Measurements from ENCODE around the gene SPTLC3.

DNA sequence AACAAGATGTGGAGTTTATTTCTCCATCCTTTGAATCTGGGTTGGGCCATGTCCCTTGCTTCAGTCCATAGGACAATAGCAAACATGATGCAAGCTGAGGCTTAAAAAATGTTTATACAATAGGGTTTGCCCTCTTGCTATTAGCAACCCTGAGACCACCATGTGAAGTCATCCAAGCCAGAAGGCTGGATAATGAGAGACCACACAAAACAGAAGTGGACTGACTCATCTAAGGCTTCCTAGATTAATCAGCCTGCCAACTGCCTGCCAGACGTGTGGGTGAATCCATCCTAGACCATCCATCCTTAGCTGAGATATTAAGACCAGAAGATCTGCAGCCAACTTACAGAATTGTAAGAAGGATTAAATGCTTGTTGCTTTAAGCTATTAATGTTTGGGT, 174.2 kb downstream of the SPTLC3 start:
- TF ChIP-seq, protein P1, sequence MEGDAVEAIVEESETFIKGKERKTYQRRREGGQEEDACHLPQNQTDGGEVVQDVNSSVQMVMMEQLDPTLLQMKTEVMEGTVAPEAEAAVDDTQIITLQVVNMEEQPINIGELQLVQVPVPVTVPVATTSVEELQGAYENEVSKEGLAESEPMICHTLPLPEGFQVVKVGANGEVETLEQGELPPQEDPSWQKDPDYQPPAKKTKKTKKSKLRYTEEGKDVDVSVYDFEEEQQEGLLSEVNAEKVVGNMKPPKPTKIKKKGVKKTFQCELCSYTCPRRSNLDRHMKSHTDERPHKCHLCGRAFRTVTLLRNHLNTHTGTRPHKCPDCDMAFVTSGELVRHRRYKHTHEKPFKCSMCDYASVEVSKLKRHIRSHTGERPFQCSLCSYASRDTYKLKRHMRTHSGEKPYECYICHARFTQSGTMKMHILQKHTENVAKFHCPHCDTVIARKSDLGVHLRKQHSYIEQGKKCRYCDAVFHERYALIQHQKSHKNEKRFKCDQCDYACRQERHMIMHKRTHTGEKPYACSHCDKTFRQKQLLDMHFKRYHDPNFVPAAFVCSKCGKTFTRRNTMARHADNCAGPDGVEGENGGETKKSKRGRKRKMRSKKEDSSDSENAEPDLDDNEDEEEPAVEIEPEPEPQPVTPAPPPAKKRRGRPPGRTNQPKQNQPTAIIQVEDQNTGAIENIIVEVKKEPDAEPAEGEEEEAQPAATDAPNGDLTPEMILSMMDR (IDR thresholded peaks at IDR 0.05): no peak
- TF ChIP-seq, protein P2, sequence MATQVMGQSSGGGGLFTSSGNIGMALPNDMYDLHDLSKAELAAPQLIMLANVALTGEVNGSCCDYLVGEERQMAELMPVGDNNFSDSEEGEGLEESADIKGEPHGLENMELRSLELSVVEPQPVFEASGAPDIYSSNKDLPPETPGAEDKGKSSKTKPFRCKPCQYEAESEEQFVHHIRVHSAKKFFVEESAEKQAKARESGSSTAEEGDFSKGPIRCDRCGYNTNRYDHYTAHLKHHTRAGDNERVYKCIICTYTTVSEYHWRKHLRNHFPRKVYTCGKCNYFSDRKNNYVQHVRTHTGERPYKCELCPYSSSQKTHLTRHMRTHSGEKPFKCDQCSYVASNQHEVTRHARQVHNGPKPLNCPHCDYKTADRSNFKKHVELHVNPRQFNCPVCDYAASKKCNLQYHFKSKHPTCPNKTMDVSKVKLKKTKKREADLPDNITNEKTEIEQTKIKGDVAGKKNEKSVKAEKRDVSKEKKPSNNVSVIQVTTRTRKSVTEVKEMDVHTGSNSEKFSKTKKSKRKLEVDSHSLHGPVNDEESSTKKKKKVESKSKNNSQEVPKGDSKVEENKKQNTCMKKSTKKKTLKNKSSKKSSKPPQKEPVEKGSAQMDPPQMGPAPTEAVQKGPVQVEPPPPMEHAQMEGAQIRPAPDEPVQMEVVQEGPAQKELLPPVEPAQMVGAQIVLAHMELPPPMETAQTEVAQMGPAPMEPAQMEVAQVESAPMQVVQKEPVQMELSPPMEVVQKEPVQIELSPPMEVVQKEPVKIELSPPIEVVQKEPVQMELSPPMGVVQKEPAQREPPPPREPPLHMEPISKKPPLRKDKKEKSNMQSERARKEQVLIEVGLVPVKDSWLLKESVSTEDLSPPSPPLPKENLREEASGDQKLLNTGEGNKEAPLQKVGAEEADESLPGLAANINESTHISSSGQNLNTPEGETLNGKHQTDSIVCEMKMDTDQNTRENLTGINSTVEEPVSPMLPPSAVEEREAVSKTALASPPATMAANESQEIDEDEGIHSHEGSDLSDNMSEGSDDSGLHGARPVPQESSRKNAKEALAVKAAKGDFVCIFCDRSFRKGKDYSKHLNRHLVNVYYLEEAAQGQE (IDR thresholded peaks at IDR 0.05; ENCODE audit: insufficient read depth in 1 of 2, low read depth in 2 of 2, low read length in 1 of 2): no peak
- no peak for TF ChIP-seq POLR2AphosphoS5 (IDR thresholded peaks at IDR 0.05; ENCODE audit: low read depth, low read length)
